Gastroesophageal sphincter (tissue), 4 donors: Measurements from ENCODE around the gene CEACAM16. TPM values are rescaled to one million over a fixed set of nuclear protein-coding genes. Genes with fewer than 3 reads are reported as not detected.

Source experiments
- ATAC-seq: fragments of 150-250 bp; one replicate; pipeline ENCODE4 v1.9.1; 2016; ENCODE audit warnings: mild to moderate bottlenecking, moderate library complexity
- H3K27ac ChIP-seq, 4 donors: fragments of 200-600 bp; sonication (generic) in 3 of 4; 1 replicate in 3 of 4; 2 replicates in 1 of 4; pipeline ENCODE4 v1.5.1; 2016 to 2019
- H3K27me3 ChIP-seq: fragments of 200-600 bp; sonication (generic); one replicate; pipeline ENCODE4 v1.5.1; 2019
- H3K36me3 ChIP-seq, 2 donors: fragments of 200-600 bp; sonication (generic); one replicate each; pipeline ENCODE4 v1.5.1; 2019; ENCODE audit warnings: control low read depth in 1 of 2
- H3K4me1 ChIP-seq, 3 donors: fragments of 200-600 bp; sonication (generic); 1 replicate in 2 of 3; 2 replicates in 1 of 3; pipeline ENCODE4 v1.5.1; 2016 to 2019; ENCODE audit warnings: control low read depth in 2 of 3
- H3K4me3 ChIP-seq, 2 donors: fragments of 200-600 bp; sonication (generic); one replicate each; pipeline ENCODE4 v1.5.1; 2019; ENCODE audit warnings: mild to moderate bottlenecking in 1 of 2, moderate library complexity in 1 of 2
- H3K9me3 ChIP-seq, 3 donors: fragments of 200-600 bp; sonication (generic); one replicate each; pipeline ENCODE4 v1.5.1; 2017 to 2019; ENCODE audit warnings: control low read depth in 2 of 3
- EP300 ChIP-seq: sonication (generic); formaldehyde crosslinking; IDR thresholded peaks from one replicate; pipeline ENCODE4 v1.6.1; 2017; ENCODE audit warnings: antibody characterized with exemption, mild to moderate bottlenecking
- POLR2A ChIP-seq, 2 donors: fragments of 450-650 bp; IDR thresholded peaks; one replicate each; pipeline ENCODE4 v1.6.1; 2017; ENCODE audit warnings: antibody characterized with exemption in 2 of 2, mild to moderate bottlenecking in 2 of 2, moderate library complexity in 1 of 2
- POLR2AphosphoS5 ChIP-seq: sonication (generic); formaldehyde crosslinking; IDR thresholded peaks from one replicate; pipeline ENCODE4 v1.6.1; 2017; ENCODE audit warnings: antibody characterized with exemption
- WGBS, 2 donors: methylation state at CpG; one replicate each; pipeline ENCODE4 v1.1.5; 2018; ENCODE audit warnings: low coverage in 1 of 2; 5-methylcytosine and 5-hydroxymethylcytosine counted together
- total RNA-seq, 4 donors: library from RNA; depleted of rRNA; stranded (reverse); fragments of >200 nt; gene quantifications; one replicate each; pipeline ENCODE4 v1.1.0, GENCODE V29; 2016
- TF ChIP-seq, protein P1 (sequence below), 4 experiments: fragments of 200-600 bp in 2 of 4; fragments of 450-650 bp in 2 of 4; sonication (generic) in 1 of 4; IDR thresholded peaks; one replicate each; pipeline ENCODE4 v1.5.1; 2017 to 2019; ENCODE audit warnings: antibody characterized with exemption in 4 of 4, mild to moderate bottlenecking in 2 of 4, moderate library complexity in 2 of 4

CEACAM16 gene
- total RNA-seq, 4 donors from 2014 or later: not detected

DNA sequence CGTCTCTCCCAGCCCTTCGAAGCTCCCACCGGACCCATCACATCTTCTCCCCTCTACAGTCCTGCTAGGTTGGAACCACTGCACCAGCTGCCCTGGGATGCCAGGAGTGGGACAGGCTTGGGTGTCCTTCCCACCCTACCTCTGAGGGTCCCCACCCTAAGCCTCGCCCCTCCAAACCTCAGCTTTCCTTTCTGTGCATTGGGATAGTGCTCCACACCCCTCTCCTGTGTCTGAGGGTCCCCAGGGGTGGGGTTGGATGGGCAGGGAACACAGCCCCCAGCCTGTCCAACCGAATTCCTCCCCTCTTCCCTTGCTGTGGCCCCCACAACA is 47.6 kb downstream of the CEACAM16 start:
- Histone ChIP-seq H3K27ac (peak overlapping the region; percentile 88 to 92 (median 92)), H3K4me1 (peaks cover 5 to 91% (median 55%) of the 10 kb centered on the region in 3 donors), H3K36me3 (peaks cover 0 to 14% of the 10 kb centered on the region in 2 donors), H3K27me3 (no peaks in the 10 kb centered on the region), H3K9me3 (no peaks in the 10 kb centered on the region), H3K4me3 (no peak overlapping the region)
- ATAC-seq: no peak
- 80 to 81% methylated on average over 3 of the region's 5 CpGs for WGBS, 2 donors
- TF ChIP-seq EP300: no peak
- TF ChIP-seq, protein P1, sequence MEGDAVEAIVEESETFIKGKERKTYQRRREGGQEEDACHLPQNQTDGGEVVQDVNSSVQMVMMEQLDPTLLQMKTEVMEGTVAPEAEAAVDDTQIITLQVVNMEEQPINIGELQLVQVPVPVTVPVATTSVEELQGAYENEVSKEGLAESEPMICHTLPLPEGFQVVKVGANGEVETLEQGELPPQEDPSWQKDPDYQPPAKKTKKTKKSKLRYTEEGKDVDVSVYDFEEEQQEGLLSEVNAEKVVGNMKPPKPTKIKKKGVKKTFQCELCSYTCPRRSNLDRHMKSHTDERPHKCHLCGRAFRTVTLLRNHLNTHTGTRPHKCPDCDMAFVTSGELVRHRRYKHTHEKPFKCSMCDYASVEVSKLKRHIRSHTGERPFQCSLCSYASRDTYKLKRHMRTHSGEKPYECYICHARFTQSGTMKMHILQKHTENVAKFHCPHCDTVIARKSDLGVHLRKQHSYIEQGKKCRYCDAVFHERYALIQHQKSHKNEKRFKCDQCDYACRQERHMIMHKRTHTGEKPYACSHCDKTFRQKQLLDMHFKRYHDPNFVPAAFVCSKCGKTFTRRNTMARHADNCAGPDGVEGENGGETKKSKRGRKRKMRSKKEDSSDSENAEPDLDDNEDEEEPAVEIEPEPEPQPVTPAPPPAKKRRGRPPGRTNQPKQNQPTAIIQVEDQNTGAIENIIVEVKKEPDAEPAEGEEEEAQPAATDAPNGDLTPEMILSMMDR (IDR thresholded peaks at IDR 0.05): no peak
- no peak for TF ChIP-seq POLR2AphosphoS5
- no peak for TF ChIP-seq POLR2A (IDR thresholded peaks at IDR 0.05)

DNA sequence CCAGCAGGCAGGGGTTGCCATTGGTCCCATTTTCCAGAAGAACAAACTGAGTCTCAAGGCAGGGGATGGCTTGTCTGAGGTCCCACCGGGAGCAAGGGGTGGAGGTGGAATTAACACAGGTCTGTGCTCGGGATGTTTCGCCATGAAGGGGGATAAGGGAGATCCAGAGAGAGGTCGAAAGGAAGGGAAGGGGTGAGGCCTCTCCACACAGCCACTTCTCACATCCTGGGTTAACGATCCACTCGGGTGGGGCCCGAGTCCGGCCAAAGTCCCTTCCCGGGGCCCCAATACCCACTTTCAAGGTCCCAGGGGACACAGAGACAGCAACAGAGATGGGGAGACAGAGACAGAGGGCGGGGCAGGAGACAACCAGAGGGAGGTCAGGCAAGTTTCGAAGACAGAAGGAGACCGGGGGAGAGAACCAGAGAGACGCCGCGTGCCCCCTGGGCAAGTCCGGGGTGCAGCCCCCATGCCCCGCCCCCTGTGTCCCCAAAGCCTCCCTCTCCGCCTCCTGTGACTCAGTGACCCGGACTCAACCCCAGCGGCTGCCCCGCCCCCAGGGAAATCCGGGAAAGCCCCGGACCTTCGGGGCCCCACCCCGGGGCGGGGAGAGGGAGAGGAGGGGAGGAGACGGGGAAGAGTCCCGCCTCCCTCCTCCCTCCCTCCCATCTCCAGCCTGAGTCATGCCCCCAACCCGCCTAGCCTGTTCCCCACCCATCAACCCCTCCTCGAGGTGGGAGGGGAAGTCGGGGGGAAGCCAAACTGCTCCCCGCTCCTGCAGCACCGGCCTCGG is 48.2 kb downstream of the CEACAM16 start:
- TF ChIP-seq POLR2AphosphoS5 (peak; percentile 96), POLR2A (IDR thresholded peaks at IDR 0.05) (peak in 1 of 2 donors; percentile 26), EP300 (peak; percentile 43)
- TF ChIP-seq, protein P1 (IDR thresholded peaks at IDR 0.05): no peak
- peak; percentile 89 for ATAC-seq
- H3K9me3 ChIP-seq: no peaks in the 10 kb centered on the region
- H3K4me3 ChIP-seq: peak overlapping the region; percentile 81 to 85
- no peaks in the 10 kb centered on the region for H3K27me3 ChIP-seq
- 0 to 5% methylated on average over 3 to 8 of the region's 34 CpGs for WGBS, 2 donors
- peak overlapping the region; percentile 88 to 92 (median 92) for H3K27ac ChIP-seq
- peaks cover 0 to 16% of the 10 kb centered on the region in 2 donors for H3K36me3 ChIP-seq
- peaks cover 5 to 89% (median 51%) of the 10 kb centered on the region in 3 donors for H3K4me1 ChIP-seq

DNA sequence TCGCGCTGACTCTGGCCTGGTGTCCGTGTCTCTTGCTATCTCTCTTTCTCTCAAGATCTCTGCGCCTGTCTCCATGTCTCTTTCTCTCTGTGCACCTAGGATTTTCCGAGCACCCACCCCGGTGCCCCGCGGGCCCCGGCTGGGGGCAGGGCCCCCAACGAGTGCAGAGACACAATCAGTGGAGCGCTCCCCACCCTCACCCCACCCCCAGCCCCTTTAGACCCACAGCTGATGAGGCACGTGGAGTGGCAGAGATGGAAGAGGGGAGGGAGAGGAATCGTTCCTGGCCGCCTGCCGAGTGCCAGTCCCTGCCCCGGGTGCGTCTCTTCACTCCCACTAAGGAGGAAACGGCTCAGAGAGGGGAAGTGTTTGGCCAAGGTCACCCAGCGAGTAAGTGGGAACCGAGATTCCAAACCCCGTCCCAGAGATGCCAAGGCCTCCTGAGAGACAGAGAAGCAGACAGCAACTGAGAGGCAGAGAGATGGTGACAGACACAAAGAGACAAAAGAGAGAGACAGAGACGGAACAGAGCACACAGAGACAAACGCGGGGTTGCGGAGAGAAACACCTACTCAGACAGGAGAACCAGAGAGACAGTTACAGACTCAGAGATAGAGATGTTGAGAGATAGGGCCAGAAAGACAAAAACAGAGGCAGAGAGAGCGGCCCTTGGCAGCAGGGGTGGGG is 48.9 kb downstream of the CEACAM16 start:
- TF ChIP-seq EP300 (no peak), POLR2AphosphoS5 (no peak), POLR2A (IDR thresholded peaks at IDR 0.05) (no peak)
- TF ChIP-seq, protein P1 (IDR thresholded peaks at IDR 0.05): no peak
- peaks cover 0 to 24% of the 10 kb centered on the region in 2 donors for H3K36me3 ChIP-seq
- peak overlapping the region; percentile 72 to 92 (median 92) for H3K27ac ChIP-seq
- H3K9me3 ChIP-seq: no peaks in the 10 kb centered on the region
- H3K27me3 ChIP-seq: no peaks in the 10 kb centered on the region
- 0% methylated on average over 5 to 8 of the region's 26 CpGs for WGBS, 2 donors
- H3K4me1 ChIP-seq: peaks cover 0 to 89% (median 51%) of the 10 kb centered on the region in 3 donors
- H3K4me3 ChIP-seq: peak overlapping the region; percentile 81 to 85
- ATAC-seq: peak; percentile 27

DNA sequence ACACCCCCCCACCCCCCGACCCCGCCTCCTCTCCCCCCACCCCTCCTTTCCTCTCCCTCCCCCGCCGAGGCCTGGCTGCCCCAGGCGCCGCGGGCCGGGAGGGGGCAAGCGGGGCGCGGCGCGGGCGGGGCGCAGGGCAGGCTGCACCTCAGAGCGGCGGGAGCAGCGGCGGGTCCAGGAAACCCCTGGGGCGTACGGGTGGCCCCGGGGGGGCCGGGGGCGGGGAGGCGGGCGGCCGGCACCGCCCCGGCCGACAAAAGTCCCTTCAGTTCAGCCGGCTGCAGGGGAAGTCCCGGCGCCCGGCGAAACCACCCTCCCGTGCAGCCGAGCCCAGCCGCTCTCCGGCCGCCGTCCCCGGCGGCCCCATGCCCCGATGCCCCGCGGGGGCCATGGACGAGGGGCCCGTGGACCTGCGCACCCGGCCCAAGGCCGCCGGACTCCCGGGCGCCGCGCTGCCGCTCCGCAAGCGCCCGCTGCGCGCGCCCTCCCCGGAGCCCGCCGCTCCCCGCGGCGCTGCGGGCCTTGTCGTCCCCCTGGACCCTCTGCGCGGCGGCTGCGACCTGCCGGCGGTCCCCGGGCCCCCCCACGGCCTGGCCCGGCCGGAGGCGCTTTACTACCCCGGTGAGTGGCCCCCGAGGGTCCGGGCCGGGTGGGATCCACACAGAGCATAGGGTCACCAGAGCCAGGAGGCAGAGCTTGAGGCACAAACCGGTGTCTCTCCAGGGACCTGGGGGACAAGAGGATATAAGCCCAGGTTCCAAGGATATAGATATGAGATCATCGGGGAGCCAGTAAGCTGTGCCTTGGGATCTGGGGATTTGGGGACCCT is 49.7 kb downstream of the CEACAM16 start, which contains the start of gene BCL3:
Gene BCL3 (plus strand): TSS at position 283 of the 829 bp plus-strand sequence. CDS start 83 bp downstream, at position 366.
- Histone ChIP-seq H3K4me1 (peaks cover 0 to 89% (median 45%) of the 10 kb centered on the region in 3 donors), H3K4me3 (peak within 1 kb of the TSS; percentile 81 to 85), H3K27ac (peak within 1 kb of the TSS; percentile 72 to 92 (median 92)), H3K36me3 (peaks cover 0 to 25% of the 10 kb centered on the region in 2 donors), H3K27me3 (no peaks in the 10 kb centered on the region), H3K9me3 (no peaks in the 10 kb centered on the region)
- ATAC-seq: peak; percentile 46
- 0 to 14% methylated on average over 1 of the region's 88 CpGs for WGBS, 2 donors
- TF ChIP-seq POLR2A (IDR thresholded peaks at IDR 0.05) (peak; percentile 48 to 63), POLR2AphosphoS5 (peak; percentile 28), EP300 (no peak)
- TF ChIP-seq, protein P1 (IDR thresholded peaks at IDR 0.05): peak in 2 of 4 experiments; percentile 9 to 18
